Amniotic epithelial cell (primary cell): Measurements from ENCODE around the gene STRN3.

Source experiments
- DNase-seq: peaks from one replicate; pipeline ENCODE4 v3.0.0-alpha.2; 2010; ENCODE audit warnings: low read depth

Gene STRN3

DNA sequence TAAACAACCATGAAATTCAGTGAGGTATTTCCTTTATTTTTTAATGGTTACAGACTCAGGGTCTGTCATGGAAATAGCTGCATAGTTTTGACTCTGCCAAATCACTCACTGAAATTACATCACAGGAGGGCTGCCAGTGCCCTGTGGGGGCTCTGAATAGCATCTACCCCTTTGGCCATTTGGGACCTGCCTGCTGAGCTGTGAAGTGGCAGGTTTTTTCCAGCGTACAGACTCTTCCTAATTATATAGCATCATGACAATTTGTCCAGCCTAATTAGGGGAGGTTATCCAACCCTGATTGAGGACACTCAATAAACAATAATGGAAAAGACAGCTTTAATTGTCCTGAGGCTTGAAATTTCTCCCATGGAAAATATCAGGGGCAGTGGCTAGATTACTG, 153.6 kb downstream of the STRN3 start:
- no peak for DNase-seq

DNA sequence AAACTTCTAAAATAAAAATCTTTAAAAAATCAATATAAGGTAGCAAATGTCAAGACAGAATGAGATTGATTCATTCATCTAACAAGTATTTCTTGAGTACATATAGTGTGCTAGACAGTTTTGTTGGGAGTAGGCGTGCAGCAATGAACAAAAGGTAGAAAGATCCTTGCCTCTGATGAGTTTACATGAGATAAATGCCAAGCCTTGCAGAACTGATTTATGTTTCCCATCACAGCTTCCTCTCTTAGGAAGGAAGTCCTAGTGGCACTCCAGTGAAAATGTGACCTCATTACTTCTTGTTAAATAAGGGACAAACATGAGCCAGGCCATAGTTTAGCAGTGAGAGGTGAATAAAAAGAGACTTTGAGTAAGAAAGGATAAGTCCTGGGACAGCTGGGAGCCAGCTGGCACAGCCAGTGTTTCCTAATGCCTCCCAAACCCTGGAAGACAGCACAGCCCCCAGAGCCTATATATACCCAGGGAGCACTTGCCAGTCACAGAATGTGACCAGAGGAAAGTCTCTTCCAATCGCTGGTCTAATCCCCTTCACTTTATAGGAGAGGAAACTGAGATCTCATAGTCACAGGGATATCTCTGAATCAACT, 156.5 kb downstream of the STRN3 start:
- no peak for DNase-seq

GRCh38 chr14:30868736-30869135, 157.4 kb downstream of the STRN3 start:
- DNase-seq: no peak

DNA sequence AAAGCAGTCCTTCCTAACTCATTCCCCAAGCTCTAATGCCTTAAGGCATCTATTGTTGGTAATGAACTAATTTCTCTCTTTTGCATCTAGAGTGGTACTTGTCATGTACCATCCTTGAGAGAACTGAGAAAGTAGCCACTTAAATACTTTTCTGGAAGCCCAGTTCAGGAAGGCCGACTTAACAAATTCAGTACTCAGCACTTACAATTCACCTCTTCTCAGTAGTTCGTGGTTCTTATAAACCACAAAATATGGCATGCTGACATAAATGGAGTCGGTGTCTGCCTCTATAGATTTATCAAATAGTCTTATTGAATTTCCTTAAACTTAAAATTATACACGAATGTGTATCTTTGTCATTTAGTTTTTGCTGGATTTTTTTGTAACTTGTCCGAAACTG, 161.2 kb downstream of the STRN3 start:
- no peak for DNase-seq

DNA sequence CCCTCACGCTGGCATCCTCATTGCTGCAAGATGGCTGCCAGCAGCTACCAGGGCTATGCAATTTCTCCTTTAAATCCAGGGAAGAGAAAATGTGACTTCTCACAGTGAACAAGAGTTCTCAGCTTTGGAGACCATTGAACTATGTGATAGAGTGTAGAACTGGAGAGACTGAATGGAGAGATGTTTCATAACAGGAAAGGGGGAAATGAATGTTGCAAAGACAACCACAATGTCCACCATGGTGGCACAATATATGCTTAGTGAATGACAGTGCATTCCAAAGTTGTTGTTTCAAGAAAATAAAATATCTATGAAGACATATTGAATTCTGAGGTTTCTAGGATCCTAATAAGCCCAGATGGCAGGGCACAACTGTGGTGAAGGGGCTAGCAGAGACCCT, 165.0 kb downstream of the STRN3 start:
- DNase-seq: no peak

DNA sequence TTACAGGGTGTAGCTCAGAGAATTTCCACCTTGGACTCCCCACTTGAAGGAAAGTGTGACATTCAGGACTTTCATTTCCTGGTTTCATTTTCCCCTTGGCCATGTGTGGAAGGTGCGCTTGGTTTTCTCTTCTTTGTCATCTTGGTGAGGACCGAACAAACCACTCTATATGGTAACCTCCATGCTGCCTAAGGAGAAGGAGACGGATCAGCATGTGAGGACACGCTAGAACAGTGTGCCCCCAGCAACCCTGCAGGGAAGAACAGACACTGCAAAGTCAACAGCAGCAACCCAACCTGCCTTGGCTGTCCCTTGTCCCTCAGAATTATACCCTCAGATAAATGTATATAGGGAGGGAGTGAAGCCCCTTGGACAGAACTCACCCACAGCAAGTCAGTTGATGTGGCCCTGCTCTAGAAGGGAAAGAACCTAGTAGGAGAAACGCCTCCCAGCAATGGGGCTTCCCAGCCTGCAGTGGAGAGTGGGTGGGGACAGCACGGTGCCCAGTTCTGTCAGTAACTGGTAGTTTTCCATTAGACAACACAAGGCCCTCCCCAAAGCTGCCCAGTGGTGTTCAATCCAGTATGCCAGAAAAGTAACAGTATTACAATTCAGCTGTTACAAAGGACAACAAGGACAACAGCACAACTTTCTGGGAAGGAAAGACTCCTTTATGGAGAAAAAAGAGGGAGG, 170.7 kb downstream of the STRN3 start:
- DNase-seq: no peak

- DNase-seq: no peak
Measured at GRCh38 chr14:30854492-30854891, 171.7 kb downstream of the STRN3 start.

- no peak for DNase-seq
Measured at GRCh38 chr14:30853946-30854345, 172.2 kb downstream of the STRN3 start.

DNA sequence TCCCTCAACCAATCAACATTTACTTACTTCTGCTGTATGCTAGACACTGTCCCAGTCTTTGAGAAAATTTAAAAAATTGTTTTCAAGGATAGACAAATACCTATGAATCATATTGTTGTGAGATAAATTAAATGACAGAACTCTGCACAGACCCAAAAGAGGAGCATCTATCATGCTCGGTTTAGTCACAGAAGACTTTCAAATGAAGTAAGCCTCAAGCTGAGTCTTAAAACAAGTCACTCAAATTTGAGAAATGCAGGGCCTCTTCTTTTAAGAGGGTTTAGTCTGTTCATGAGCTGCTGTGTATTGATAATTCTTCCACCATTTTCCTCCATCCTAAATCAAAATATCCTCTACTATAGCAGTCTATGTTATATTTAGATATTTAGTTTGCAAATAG, 176.2 kb downstream of the STRN3 start:
- no peak for DNase-seq

DNA sequence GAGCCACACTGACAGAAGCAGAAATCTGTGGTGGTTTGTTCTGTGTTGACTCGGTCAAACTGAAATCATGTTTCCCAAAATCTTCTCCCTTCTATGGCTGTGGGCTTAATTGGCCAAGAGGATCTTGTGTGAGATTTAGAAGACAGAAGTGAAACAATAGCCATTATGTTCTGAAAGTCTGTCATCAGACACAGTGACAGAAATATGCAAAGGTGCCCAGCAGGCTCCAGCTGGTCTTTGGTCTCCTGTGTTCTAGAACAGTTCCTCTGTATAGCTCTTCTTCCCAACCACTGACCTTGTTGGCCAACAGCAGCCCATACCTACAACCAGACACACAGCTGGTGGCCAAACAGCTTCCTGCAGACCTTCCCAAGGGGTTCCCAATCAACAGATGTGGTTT, 176.8 kb downstream of the STRN3 start:
- no peak for DNase-seq

GRCh38 chr14:30848449-30849240, 177.5 kb downstream of the STRN3 start:
- no peak for DNase-seq
